CD4-positive, CD25-positive, alpha-beta regulatory T cell (primary cell): Measurements from ENCODE around the gene TSPAN3. TPM values are rescaled to one million over a fixed set of nuclear protein-coding genes. Genes with fewer than 3 reads are reported as not detected.

Experiments used
- ATAC-seq, 2 donors: fragments of 150-1000 bp; cut with Tn5 transposase; one replicate each; pipeline ENCODE4 v1.10.0; 2021; ENCODE audit warnings: low read depth in 2 of 2, moderate number of reproducible peaks in 2 of 2, moderate library complexity in 1 of 2
- DNase-seq, 3 donors: peaks; one replicate each; pipeline versions ENCODE4 v3.0.0 to v3.0.0-alpha.2; 2012 to 2022; ENCODE audit warnings: mixed read lengths in 1 of 3
- H3K27ac ChIP-seq: one replicate; pipeline ENCODE4 v1.7.0; 2013; ENCODE audit warnings: mild to moderate bottlenecking, low read length; ENCODE audit not compliant: insufficient read depth, poor library complexity, severe bottlenecking
- H3K27me3 ChIP-seq: one replicate; pipeline ENCODE4 v1.7.0; 2013; ENCODE audit warnings: low read length; ENCODE audit not compliant: control insufficient read depth, insufficient read depth
- H3K36me3 ChIP-seq: one replicate; pipeline ENCODE4 v1.7.0; 2013; ENCODE audit warnings: mild to moderate bottlenecking, low read length, moderate library complexity; ENCODE audit not compliant: control insufficient read depth, insufficient read depth
- H3K4me1 ChIP-seq: 2 replicates; pipeline ENCODE4 v1.7.0; 2013; ENCODE audit warnings: mild to moderate bottlenecking, low read length; ENCODE audit not compliant: insufficient read depth, control insufficient read depth, poor library complexity, severe bottlenecking
- H3K4me3 ChIP-seq: one replicate; pipeline ENCODE4 v1.7.0; 2013; ENCODE audit warnings: low read depth, mild to moderate bottlenecking, low read length, moderate library complexity
- H3K9me3 ChIP-seq, 2 experiments: 1 replicate in 1 of 2; 2 replicates in 1 of 2; pipeline ENCODE4 v1.7.0; 2013; ENCODE audit warnings: low read length in 2 of 2, mild to moderate bottlenecking in 1 of 2, moderate library complexity in 1 of 2; ENCODE audit not compliant: control insufficient read depth in 2 of 2
- H3K27ac Mint-ChIP-seq, 3 donors: one replicate each; pipeline ENCODE4 v1.8.0; 2020 to 2022; ENCODE audit warnings: mild to moderate bottlenecking in 3 of 3, mixed read lengths in 3 of 3, moderate library complexity in 2 of 3
- H3K27me3 Mint-ChIP-seq: one replicate; pipeline ENCODE4 v1.8.0; 2022; ENCODE audit warnings: mild to moderate bottlenecking, mixed read lengths
- H3K36me3 Mint-ChIP-seq: one replicate; pipeline ENCODE4 v1.8.0; 2020; ENCODE audit warnings: mixed read lengths
- H3K4me1 Mint-ChIP-seq, 4 donors: one replicate each; pipeline ENCODE4 v1.8.0; 2020 to 2022; ENCODE audit warnings: mixed read lengths in 4 of 4, mild to moderate bottlenecking in 1 of 4
- H3K4me3 Mint-ChIP-seq, 4 donors: one replicate each; pipeline ENCODE4 v1.8.0; 2020 to 2022; ENCODE audit warnings: mild to moderate bottlenecking in 4 of 4, mixed read lengths in 4 of 4, moderate library complexity in 3 of 4
- H3K9me3 Mint-ChIP-seq, 7 donors: one replicate each; pipeline ENCODE4 v1.8.0; 2020 to 2022; ENCODE audit warnings: mixed read lengths in 7 of 7, mild to moderate bottlenecking in 3 of 7, moderate library complexity in 2 of 7
- polyA plus RNA-seq, 4 donors: library from polyadenylated mRNA; unstranded; fragments of 300-500 nt; fragmentation: Illumina TruSeq; gene quantifications; one replicate each; pipeline ENCODE4 v1.2.3, GENCODE V29; 2021
- total RNA-seq: library from RNA; stranded (reverse); gene quantifications from one replicate; pipeline ENCODE4 v1.2.3, GENCODE V29; 2022

TSPAN3 gene
- total and polyA plus RNA-seq, 5 donors from 2014 or later, result 5.4 to 31.0 (median 24.2) TPM

GRCh38 chr15:77039217-77039533 is 31.7 kb downstream of the TSPAN3 start:
- Mint-ChIP-seq H3K4me1 (peaks cover 0 to 11% (median 6%) of the 10 kb centered on the region in 4 donors), H3K27ac (no peak overlapping the region), H3K27me3 (no peaks in the 10 kb centered on the region), H3K4me3 (no peak overlapping the region), H3K36me3 (peaks cover 18% of the 10 kb centered on the region), H3K9me3 (peaks cover 0 to 14% (median 0%) of the 10 kb centered on the region in 7 donors)
- no peak for ATAC-seq
- Histone ChIP-seq H3K27ac (no peak overlapping the region), H3K4me1 (no peaks in the 10 kb centered on the region), H3K27me3 (no peaks in the 10 kb centered on the region), H3K4me3 (no peak overlapping the region), H3K9me3 (no peaks in the 10 kb centered on the region), H3K36me3 (peaks cover 22% of the 10 kb centered on the region)
- DNase-seq, result no peak

GRCh38 chr15:77038312-77039216 is 32.3 kb downstream of the TSPAN3 start:
- no peak for DNase-seq
- ATAC-seq, result no peak
- Histone ChIP-seq H3K36me3 (peaks cover 22% of the 10 kb centered on the region), H3K9me3 (no peaks in the 10 kb centered on the region), H3K27me3 (no peaks in the 10 kb centered on the region), H3K4me1 (no peaks in the 10 kb centered on the region), H3K4me3 (no peak overlapping the region), H3K27ac (no peak overlapping the region)
- Mint-ChIP-seq H3K36me3 (peaks cover 16% of the 10 kb centered on the region), H3K4me1 (peaks cover 0 to 9% (median 6%) of the 10 kb centered on the region in 4 donors), H3K27me3 (no peaks in the 10 kb centered on the region), H3K27ac (no peak overlapping the region), H3K4me3 (no peak overlapping the region), H3K9me3 (peaks cover 0 to 14% (median 0%) of the 10 kb centered on the region in 7 donors)

DNA sequence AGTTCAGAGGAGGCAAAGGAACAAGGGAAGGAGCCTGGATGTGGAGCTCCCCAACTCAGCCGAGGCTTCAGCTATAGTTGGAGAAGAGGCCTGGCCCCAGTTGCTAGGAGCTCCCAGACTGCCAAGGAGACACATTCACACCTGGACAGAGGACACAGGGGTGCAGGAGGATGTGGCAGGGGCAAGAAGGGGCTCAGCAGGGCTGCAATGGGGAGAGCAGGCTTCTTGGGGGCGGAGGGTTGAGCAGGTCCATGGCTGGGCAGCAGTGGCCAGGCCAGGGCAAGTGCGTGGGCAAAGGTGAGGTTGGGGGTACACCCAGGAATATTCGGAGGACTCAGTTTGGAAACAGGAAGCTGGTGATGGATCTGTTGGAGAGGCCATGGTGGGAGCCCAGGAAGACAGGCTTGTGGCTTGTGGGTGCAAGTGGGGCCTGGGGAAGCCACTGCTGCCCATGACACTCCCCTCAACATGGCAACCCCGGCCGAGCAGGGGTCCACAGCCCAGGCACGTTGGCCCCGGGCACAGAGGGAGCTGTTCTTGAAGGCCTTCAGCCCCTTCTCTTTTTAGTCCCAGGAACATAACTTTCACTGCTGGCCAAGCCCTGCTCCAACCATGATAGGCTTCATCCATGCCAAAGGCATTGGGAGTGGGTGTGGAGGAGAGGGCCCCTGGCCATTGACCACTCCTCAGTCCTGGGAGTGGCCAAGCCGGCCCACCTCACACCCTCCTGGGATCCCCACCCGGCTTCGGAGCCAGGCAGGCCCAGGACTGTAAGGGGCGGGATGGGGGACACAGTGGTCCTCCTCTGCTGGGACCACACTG is 33.3 kb downstream of the TSPAN3 start:
- H3K9me3 ChIP-seq, result no peaks in the 10 kb centered on the region
- peaks cover 28% of the 10 kb centered on the region for H3K36me3 ChIP-seq
- no peak overlapping the region for H3K4me3 ChIP-seq
- Mint-ChIP-seq H3K27me3 (no peaks in the 10 kb centered on the region), H3K36me3 (peaks cover 15% of the 10 kb centered on the region), H3K4me3 (no peak overlapping the region), H3K4me1 (peaks cover 0 to 6% (median 4%) of the 10 kb centered on the region in 4 donors), H3K9me3 (peaks cover 0 to 14% (median 0%) of the 10 kb centered on the region in 7 donors), H3K27ac (peak overlapping the region in 2 of 3 donors; percentile 56 to 71)
- H3K4me1 ChIP-seq, result no peaks in the 10 kb centered on the region
- H3K27ac ChIP-seq, result no peak overlapping the region
- DNase-seq (no peak), ATAC-seq (no peak)
- H3K27me3 ChIP-seq, result no peaks in the 10 kb centered on the region

GRCh38 chr15:77036537-77037387 is 34.1 kb downstream of the TSPAN3 start:
- H3K27ac ChIP-seq, result no peak overlapping the region
- DNase-seq, result no peak
- H3K4me3 Mint-ChIP-seq, result peak overlapping the region in 1 of 4 donors; percentile 27
- no peak overlapping the region for H3K4me3 ChIP-seq
- H3K9me3 ChIP-seq, result no peaks in the 10 kb centered on the region
- peak overlapping the region in 2 of 3 donors; percentile 36 to 56 for H3K27ac Mint-ChIP-seq
- no peaks in the 10 kb centered on the region for H3K27me3 Mint-ChIP-seq
- peaks cover 30% of the 10 kb centered on the region for H3K36me3 ChIP-seq
- peaks cover 15% of the 10 kb centered on the region for H3K36me3 Mint-ChIP-seq
- H3K9me3 Mint-ChIP-seq, result peaks cover 0 to 14% (median 0%) of the 10 kb centered on the region in 7 donors
- H3K4me1 Mint-ChIP-seq, result peaks cover 0 to 5% (median 3%) of the 10 kb centered on the region in 4 donors
- H3K27me3 ChIP-seq, result no peaks in the 10 kb centered on the region
- ATAC-seq, result no peak
- H3K4me1 ChIP-seq, result no peaks in the 10 kb centered on the region

- Mint-ChIP-seq H3K27me3 (no peaks in the 10 kb centered on the region), H3K4me1 (peaks cover 0 to 5% (median 3%) of the 10 kb centered on the region in 4 donors), H3K36me3 (peaks cover 14% of the 10 kb centered on the region), H3K4me3 (no peak overlapping the region), H3K27ac (peak overlapping the region in 1 of 3 donors; percentile 36), H3K9me3 (peaks cover 0 to 11% (median 0%) of the 10 kb centered on the region in 7 donors)
- H3K9me3 ChIP-seq, result no peaks in the 10 kb centered on the region
- DNase-seq, result no peak
- H3K27me3 ChIP-seq, result no peaks in the 10 kb centered on the region
- no peak overlapping the region for H3K27ac ChIP-seq
- H3K4me3 ChIP-seq, result no peak overlapping the region
- no peaks in the 10 kb centered on the region for H3K4me1 ChIP-seq
- no peak for ATAC-seq
- H3K36me3 ChIP-seq, result peaks cover 30% of the 10 kb centered on the region
These were observed 34.9 kb downstream of the TSPAN3 start for GRCh38 chr15:77035999-77036471.

DNA sequence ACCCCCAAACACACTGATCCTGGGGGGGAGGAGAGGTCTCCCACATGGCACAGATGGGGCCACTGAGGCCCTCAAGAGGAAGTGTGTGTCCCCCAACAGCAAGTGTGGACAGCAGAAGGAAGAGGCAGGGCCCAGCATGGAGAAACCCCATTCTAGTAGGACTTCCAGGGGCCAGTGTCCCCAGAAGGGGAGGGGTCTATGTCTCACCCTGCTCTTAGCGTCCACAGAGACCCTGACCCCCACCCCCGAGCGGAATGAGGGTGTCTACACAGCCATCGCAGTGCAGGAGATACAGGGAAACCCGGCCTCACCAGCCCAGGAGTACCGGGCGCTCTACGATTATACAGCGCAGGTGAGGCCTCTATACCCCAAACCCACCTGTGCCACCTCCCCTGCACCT is 35.3 kb downstream of the TSPAN3 start:
- Mint-ChIP-seq H3K4me3 (no peak overlapping the region), H3K36me3 (peaks cover 10% of the 10 kb centered on the region), H3K4me1 (peaks cover 0 to 2% (median under 1%) of the 10 kb centered on the region in 4 donors), H3K27me3 (no peaks in the 10 kb centered on the region), H3K9me3 (peaks cover 0 to 11% (median 0%) of the 10 kb centered on the region in 7 donors), H3K27ac (no peak overlapping the region)
- ATAC-seq (no peak), DNase-seq (no peak)
- Histone ChIP-seq H3K36me3 (peaks cover 32% of the 10 kb centered on the region), H3K4me3 (no peak overlapping the region), H3K27ac (no peak overlapping the region), H3K4me1 (no peaks in the 10 kb centered on the region), H3K27me3 (no peaks in the 10 kb centered on the region), H3K9me3 (no peaks in the 10 kb centered on the region)
